Measurements from ENCODE around the gene LEMD2. TPM values are rescaled to one million over a fixed set of nuclear protein-coding genes. Genes with fewer than 3 reads are reported as not detected.

Gene LEMD2
- polyA plus RNA-seq, 4 donors: 48.1 to 53.0 (median 52.1) TPM

DNA sequence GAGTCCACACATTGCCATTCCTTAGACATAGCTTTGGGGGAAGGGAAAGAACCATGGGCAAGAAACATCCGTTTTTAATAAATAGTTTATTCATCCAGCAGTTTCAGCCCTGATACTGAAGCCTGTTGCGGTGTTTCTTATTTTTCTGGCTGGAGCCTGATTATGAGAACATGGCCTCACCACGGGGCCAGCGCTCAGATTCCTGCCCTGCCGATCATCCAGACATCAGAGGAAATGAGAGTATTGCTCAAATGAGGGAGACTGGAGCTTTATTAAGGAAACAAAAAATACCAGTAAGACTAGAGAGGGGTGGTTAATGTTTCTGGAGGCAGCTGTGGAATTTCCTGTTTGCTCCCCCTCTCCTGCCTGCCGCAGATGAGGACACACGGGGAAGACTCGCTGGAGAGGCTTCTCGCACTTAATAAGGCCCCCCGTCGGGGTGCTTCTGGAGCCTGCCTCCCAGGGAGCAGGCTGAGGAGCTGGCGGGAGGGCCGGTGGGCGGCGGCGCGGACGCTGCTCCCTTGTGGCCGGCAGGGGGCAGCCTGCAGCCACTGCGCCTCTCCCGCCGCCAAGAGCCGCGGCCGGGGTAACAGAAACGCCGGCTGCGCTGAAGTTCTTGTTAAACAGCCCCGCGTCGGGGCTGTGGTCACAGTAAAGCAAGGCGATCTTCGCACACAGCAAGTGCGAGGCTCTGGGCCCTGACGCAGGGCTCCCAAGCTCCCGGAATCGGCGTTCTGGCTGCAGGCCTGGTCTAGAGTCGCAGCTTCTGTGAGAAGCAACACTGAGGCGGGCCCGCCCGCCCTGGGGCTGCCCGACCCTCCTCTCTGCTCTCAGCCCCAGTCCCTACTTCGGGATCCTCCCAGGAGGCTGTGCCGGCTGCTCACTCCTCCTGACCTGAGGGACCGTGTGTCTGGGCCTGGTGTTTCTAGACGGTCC is 17.5 kb downstream of the LEMD2 start:
- no peak for FAIRE-seq
- WGBS, 3 donors: 18 to 20% (median 18%) methylated on average over 46 to 47 of the region's 47 CpGs
- H3K36me3 ChIP-seq (ENCODE audit: control insufficient read depth in 3 of 3, insufficient read depth in 2 of 3, low read depth in 1 of 3, low read length in 3 of 3): peaks cover 5 to 49% (median 20%) of the 10 kb centered on the region in 3 donors

DNA sequence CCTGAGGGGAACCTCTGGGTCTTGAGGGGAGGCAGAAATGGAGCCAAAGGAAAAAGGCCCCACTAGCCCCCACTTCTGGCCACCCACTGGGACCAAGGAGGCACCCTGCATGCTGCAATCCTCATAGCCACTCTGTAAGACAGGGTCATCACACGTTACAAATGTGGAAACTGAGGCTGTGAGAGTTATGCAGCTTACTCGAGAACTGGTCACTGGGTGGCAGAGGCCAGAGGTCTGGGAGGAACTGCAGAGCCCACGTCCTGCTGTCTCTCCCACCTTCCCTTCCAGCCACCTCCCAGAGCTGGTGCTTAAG is 18.1 kb downstream of the LEMD2 start:
- peaks cover 5 to 43% (median 14%) of the 10 kb centered on the region in 3 donors for H3K36me3 ChIP-seq (ENCODE audit: control insufficient read depth in 3 of 3, insufficient read depth in 2 of 3, low read depth in 1 of 3, low read length in 3 of 3)
- DNase-seq (no peak), FAIRE-seq (no peak)
- 27 to 58% (median 52%) methylated on average over 3 of the region's 3 CpGs for WGBS, 3 donors
- H3K4me3 ChIP-seq (ENCODE audit: low read depth in 1 of 3, low read length in 3 of 3): no peak overlapping the region
- H3K9me3 ChIP-seq (ENCODE audit: control insufficient read depth in 2 of 2, insufficient read depth in 1 of 2, low read depth in 1 of 2, low read length in 1 of 2): peaks cover 0 to 9% of the 10 kb centered on the region in 2 donors
- H3K27ac ChIP-seq (ENCODE audit: low read depth in 1 of 3, low read length in 2 of 3): peak overlapping the region in 2 of 3 donors; percentile 42 to 50
- peaks cover 0 to 25% (median 0%) of the 10 kb centered on the region in 3 donors for H3K4me1 ChIP-seq (ENCODE audit: control insufficient read depth in 3 of 3, insufficient read depth in 2 of 3, low read depth in 1 of 3, low read length in 2 of 3)
- H3K27me3 ChIP-seq (ENCODE audit: control insufficient read depth in 3 of 3, insufficient read depth in 3 of 3, low read length in 3 of 3): peaks cover 0 to 10% (median 0%) of the 10 kb centered on the region in 3 donors

More for the DNA sequence above, 17.5 kb downstream of the LEMD2 start:
- H3K4me1 ChIP-seq (ENCODE audit: control insufficient read depth in 3 of 3, insufficient read depth in 2 of 3, low read depth in 1 of 3, low read length in 2 of 3): peaks cover 0 to 25% (median 0%) of the 10 kb centered on the region in 3 donors
- peak; percentile 64 to 82 for DNase-seq
- peaks cover 0 to 6% of the 10 kb centered on the region in 2 donors for H3K9me3 ChIP-seq (ENCODE audit: control insufficient read depth in 2 of 2, insufficient read depth in 1 of 2, low read depth in 1 of 2, low read length in 1 of 2)
- H3K27ac ChIP-seq (ENCODE audit: low read depth in 1 of 3, low read length in 2 of 3): peak overlapping the region in 2 of 3 donors; percentile 42 to 50
- H3K4me3 ChIP-seq (ENCODE audit: low read depth in 1 of 3, low read length in 3 of 3): no peak overlapping the region
- peaks cover 0 to 6% (median 0%) of the 10 kb centered on the region in 3 donors for H3K27me3 ChIP-seq (ENCODE audit: control insufficient read depth in 3 of 3, insufficient read depth in 3 of 3, low read length in 3 of 3)

DNA sequence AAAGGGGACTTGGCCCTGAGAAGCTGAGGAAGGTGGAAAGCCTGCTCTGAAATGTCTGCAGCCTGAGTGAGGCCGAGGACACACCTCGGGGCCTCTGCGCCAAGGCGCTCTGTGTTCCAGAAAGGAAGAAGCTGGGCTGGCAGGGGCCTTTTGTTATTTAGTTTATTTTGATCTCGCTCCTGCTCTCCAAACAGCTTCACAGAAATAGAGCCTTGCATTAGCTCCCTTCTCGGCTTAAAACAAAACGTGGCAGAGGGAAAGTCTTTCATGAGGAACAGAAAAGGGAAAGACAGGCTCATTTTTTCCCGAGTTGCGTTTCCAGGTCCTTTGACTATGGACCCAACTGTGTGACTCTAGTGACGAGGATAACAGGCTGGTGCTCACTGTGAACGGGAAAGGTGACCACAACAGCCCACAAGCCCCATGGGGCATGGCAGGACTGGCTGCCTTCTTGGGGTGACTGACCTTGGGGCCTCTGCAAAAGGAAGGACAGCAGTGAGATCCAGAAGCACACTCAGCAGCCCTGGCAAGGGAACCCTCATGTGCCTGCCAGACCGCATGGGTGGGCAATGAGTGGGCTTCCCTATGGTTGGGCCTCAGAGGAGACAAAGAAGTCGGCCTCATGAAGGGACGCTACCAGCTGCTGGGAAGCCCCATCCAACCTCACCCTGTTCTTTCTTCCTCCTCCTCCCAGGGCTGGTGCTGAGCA is 18.7 kb downstream of the LEMD2 start:
- WGBS, 3 donors: 29 to 51% (median 46%) methylated on average over 13 to 14 of the region's 14 CpGs

DNA sequence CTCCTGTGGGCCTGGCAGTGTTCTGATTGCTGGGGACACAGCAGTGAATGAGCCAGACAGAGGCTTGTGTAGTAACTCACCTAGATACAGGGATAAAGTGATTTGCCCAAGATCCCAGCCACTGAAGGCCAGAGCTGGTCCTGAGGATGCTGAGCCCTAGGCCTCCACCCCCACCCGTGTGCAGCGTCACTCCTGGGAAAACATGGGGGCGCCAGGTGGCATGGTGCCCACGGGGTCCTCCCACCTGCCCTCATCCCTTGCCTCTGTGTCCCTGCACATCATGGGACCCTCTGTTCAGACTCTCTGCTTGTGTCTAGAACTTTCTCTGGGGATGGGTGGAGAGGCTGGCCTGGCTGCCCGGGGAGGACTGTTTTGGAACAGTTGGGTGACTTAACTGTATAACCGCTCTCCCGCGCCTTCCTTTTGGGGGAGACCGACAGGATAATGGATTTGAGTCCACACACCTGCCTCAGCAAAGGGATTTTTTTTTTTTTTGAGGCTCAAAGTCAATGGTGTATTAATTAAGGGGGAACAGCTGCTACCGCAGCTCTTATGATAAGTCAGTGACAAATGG is 19.6 kb downstream of the LEMD2 start:
- H3K4me1 ChIP-seq (ENCODE audit: control insufficient read depth in 3 of 3, insufficient read depth in 2 of 3, low read depth in 1 of 3, low read length in 2 of 3): peaks cover 0 to 25% (median 0%) of the 10 kb centered on the region in 3 donors
- H3K4me3 ChIP-seq (ENCODE audit: low read depth in 1 of 3, low read length in 3 of 3): no peak overlapping the region
- FAIRE-seq: no peak
- H3K27ac ChIP-seq (ENCODE audit: low read depth in 1 of 3, low read length in 2 of 3): no peak overlapping the region
- peaks cover 0 to 9% of the 10 kb centered on the region in 2 donors for H3K9me3 ChIP-seq (ENCODE audit: control insufficient read depth in 2 of 2, insufficient read depth in 1 of 2, low read depth in 1 of 2, low read length in 1 of 2)
- WGBS, 3 donors: 55 to 73% (median 65%) methylated on average over 10 of the region's 10 CpGs
- no peak for DNase-seq
- peaks cover 0 to 10% (median 0%) of the 10 kb centered on the region in 3 donors for H3K27me3 ChIP-seq (ENCODE audit: control insufficient read depth in 3 of 3, insufficient read depth in 3 of 3, low read length in 3 of 3)
- H3K36me3 ChIP-seq (ENCODE audit: control insufficient read depth in 3 of 3, insufficient read depth in 2 of 3, low read depth in 1 of 3, low read length in 3 of 3): peaks cover 0 to 29% (median 5%) of the 10 kb centered on the region in 3 donors

More for the DNA sequence above, 18.7 kb downstream of the LEMD2 start:
- H3K27ac ChIP-seq (ENCODE audit: low read depth in 1 of 3, low read length in 2 of 3): peak overlapping the region in 2 of 3 donors; percentile 42 to 50
- DNase-seq (no peak), FAIRE-seq (no peak)
- H3K36me3 ChIP-seq (ENCODE audit: control insufficient read depth in 3 of 3, insufficient read depth in 2 of 3, low read depth in 1 of 3, low read length in 3 of 3): peaks cover 4 to 38% (median 10%) of the 10 kb centered on the region in 3 donors
- H3K27me3 ChIP-seq (ENCODE audit: control insufficient read depth in 3 of 3, insufficient read depth in 3 of 3, low read length in 3 of 3): peaks cover 0 to 10% (median 0%) of the 10 kb centered on the region in 3 donors
- H3K4me3 ChIP-seq (ENCODE audit: low read depth in 1 of 3, low read length in 3 of 3): no peak overlapping the region
- peaks cover 0 to 9% of the 10 kb centered on the region in 2 donors for H3K9me3 ChIP-seq (ENCODE audit: control insufficient read depth in 2 of 2, insufficient read depth in 1 of 2, low read depth in 1 of 2, low read length in 1 of 2)
- H3K4me1 ChIP-seq (ENCODE audit: control insufficient read depth in 3 of 3, insufficient read depth in 2 of 3, low read depth in 1 of 3, low read length in 2 of 3): peaks cover 0 to 25% (median 0%) of the 10 kb centered on the region in 3 donors

DNA sequence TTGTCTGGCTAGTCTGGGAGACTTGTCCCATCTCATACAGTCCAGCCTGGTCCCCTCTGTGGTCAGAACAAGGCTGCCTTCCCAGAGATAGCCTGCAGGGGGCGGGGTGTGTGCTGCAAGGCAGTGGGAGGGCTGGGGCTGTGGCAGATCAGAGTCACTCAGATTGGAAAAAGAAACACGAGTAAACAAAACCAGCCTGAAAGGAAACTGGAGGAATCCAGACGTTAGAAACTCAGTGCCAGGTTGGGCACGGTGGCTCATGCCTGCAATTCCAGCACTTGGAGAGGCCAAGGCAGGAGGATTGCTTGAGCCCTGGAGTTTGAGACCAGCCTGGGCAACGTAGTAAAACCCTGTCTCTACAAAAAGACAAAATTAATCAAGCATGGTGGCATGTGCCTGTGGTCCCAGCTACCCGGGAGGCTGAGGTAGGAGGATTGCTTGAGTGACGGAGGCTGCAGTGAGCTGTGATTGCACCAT is 20.2 kb downstream of the LEMD2 start:
- Histone ChIP-seq H3K4me1 (ENCODE audit: control insufficient read depth in 3 of 3, insufficient read depth in 2 of 3, low read depth in 1 of 3, low read length in 2 of 3) (peaks cover 0 to 25% (median 0%) of the 10 kb centered on the region in 3 donors), H3K36me3 (ENCODE audit: control insufficient read depth in 3 of 3, insufficient read depth in 2 of 3, low read depth in 1 of 3, low read length in 3 of 3) (peaks cover 0 to 25% (median 5%) of the 10 kb centered on the region in 3 donors), H3K4me3 (ENCODE audit: low read depth in 1 of 3, low read length in 3 of 3) (no peak overlapping the region), H3K27ac (ENCODE audit: low read depth in 1 of 3, low read length in 2 of 3) (no peak overlapping the region), H3K27me3 (ENCODE audit: control insufficient read depth in 3 of 3, insufficient read depth in 3 of 3, low read length in 3 of 3) (peaks cover 0 to 12% (median 0%) of the 10 kb centered on the region in 3 donors), H3K9me3 (ENCODE audit: control insufficient read depth in 2 of 2, insufficient read depth in 1 of 2, low read depth in 1 of 2, low read length in 1 of 2) (peaks cover 0 to 9% of the 10 kb centered on the region in 2 donors)
- no peak for FAIRE-seq
- 22 to 28% (median 22%) methylated on average over 7 of the region's 7 CpGs for WGBS, 3 donors
- peak; percentile 78 for DNase-seq

DNA sequence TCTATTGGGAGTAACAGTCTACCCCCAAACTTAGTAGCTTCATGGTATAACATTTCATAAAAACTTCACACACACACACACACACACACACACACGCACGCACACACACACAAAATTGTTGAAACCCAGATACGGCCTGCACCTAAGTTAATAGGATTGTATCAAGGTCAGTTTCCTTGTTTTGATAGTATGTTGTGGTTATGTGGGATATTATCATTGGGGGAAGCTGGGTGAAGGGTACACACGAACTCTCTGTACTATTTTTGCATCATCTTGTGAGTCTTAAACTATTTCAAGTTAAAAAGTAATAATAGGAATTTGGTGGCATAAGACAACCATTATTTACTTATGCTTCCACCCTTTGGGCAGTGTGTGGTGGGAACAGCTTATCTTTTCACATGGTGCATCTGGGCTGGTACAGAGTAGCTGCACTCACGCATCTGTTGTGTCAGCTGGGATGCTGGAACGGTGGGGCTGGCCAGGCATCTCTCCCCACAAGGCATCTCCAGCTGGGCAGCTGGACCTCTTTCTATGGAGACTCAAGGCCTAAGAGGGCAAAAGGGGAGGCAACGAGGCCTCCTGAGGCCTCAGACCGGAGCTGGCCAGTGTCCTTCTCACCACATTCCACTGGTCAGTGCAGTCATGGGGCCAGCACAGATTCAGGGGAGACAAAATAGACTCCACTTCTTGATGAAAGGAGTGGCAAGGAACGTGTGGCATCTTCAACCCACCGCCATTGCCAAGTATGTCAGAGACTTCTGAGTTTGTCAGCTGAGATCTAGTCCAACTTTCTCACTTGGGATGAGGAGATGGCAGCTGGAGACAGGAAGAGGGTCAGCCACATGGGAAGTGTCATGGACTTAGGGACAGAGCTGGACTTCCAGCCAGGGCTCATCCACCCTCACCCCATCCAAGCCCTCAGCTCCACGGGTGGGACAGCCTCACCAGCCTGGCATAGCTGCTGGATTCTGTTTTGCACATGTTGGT is 21.7 kb downstream of the LEMD2 start:
- H3K4me1 ChIP-seq (ENCODE audit: control insufficient read depth in 3 of 3, insufficient read depth in 2 of 3, low read depth in 1 of 3, low read length in 2 of 3): peaks cover 0 to 28% (median 0%) of the 10 kb centered on the region in 3 donors
- FAIRE-seq: no peak
- H3K4me3 ChIP-seq (ENCODE audit: low read depth in 1 of 3, low read length in 3 of 3): no peak overlapping the region
- no peak for DNase-seq
- H3K27ac ChIP-seq (ENCODE audit: low read depth in 1 of 3, low read length in 2 of 3): no peak overlapping the region
- peaks cover 0 to 14% (median 0%) of the 10 kb centered on the region in 3 donors for H3K27me3 ChIP-seq (ENCODE audit: control insufficient read depth in 3 of 3, insufficient read depth in 3 of 3, low read length in 3 of 3)
- 75 to 78% (median 76%) methylated on average over 11 of the region's 11 CpGs for WGBS, 3 donors
- H3K36me3 ChIP-seq (ENCODE audit: control insufficient read depth in 3 of 3, insufficient read depth in 2 of 3, low read depth in 1 of 3, low read length in 3 of 3): peaks cover 0 to 10% (median 0%) of the 10 kb centered on the region in 3 donors
- peaks cover 0 to 9% of the 10 kb centered on the region in 2 donors for H3K9me3 ChIP-seq (ENCODE audit: control insufficient read depth in 2 of 2, insufficient read depth in 1 of 2, low read depth in 1 of 2, low read length in 1 of 2)

DNA sequence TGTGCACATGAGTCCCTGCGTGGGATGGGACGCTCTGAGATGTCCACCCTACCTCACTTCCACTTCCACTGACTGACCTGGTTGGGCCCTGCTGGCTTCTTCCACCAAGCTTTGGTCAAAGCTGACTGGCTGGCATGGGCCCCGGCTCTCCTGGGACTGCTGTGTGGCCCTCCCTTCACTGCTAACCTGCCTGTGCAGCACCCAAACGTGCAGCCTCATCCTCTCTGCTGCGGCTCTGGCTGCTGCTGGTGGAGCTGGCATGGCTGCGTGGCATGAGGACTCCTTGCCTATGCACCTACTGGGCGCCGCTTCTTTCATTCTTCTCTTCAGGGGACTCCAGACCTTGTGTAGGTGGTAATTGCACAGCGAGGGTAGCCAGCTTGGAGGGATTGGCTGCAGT is 23.6 kb downstream of the LEMD2 start:
- peaks cover 0 to 19% (median 0%) of the 10 kb centered on the region in 3 donors for H3K4me1 ChIP-seq (ENCODE audit: control insufficient read depth in 3 of 3, insufficient read depth in 2 of 3, low read depth in 1 of 3, low read length in 2 of 3)
- H3K27ac ChIP-seq (ENCODE audit: low read depth in 1 of 3, low read length in 2 of 3): no peak overlapping the region
- peaks cover 0 to 9% of the 10 kb centered on the region in 2 donors for H3K9me3 ChIP-seq (ENCODE audit: control insufficient read depth in 2 of 2, insufficient read depth in 1 of 2, low read depth in 1 of 2, low read length in 1 of 2)
- no peak overlapping the region for H3K4me3 ChIP-seq (ENCODE audit: low read depth in 1 of 3, low read length in 3 of 3)
- H3K27me3 ChIP-seq (ENCODE audit: control insufficient read depth in 3 of 3, insufficient read depth in 3 of 3, low read length in 3 of 3): peaks cover 0 to 14% (median 0%) of the 10 kb centered on the region in 3 donors
- FAIRE-seq (no peak), DNase-seq (no peak)
- no peaks in the 10 kb centered on the region for H3K36me3 ChIP-seq (ENCODE audit: control insufficient read depth in 3 of 3, insufficient read depth in 2 of 3, low read depth in 1 of 3, low read length in 3 of 3)
- WGBS, 3 donors: 92 to 95% (median 92%) methylated on average over 9 of the region's 9 CpGs
